Activated T-helper 9 cell treated with anti-CD3 and anti-CD28 coated beads, Interleukin-2, amount 50 U/mL, for 16 hours (primary cell): ENCODE results near the gene GCGR.
A peak's percentile ranks its signal among the peaks of the same experiment; 100 is the strongest.
"Not testable (repeated sequence)": the region's sequence is repeated elsewhere in the genome, so short reads cannot be mapped to it uniquely, and the experiment has no call there.

Source experiments
- DNase-seq: peaks from one replicate; pipeline ENCODE4 v3.0.0-alpha.2; 2020; ENCODE audit warnings: low read depth

The GCGR gene

GRCh38 chr17:81832608-81833159 is 28.7 kb downstream of the GCGR start:
- peak; percentile 41 for DNase-seq

GRCh38 chr17:81833160-81833920 is 29.4 kb downstream of the GCGR start, which contains the start of gene MCRIP1:
TSS of gene MCRIP1 (minus strand) at chr17:81833291. CDS start at chr17:81824506, 8,785 bp downstream.
- DNase-seq, result peak; percentile 93

- DNase-seq, result no peak
Observed at GRCh38 chr17:81833921-81834830, 30.2 kb downstream of the GCGR start.

GRCh38 chr17:81834831-81835267 is 30.9 kb downstream of the GCGR start, which contains the start of gene PPP1R27:
TSS of gene PPP1R27 (minus strand) at chr17:81835050. CDS start at chr17:81834953, 97 bp downstream.
- no peak for DNase-seq

GRCh38 chr17:81837641-81838040 is 33.7 kb downstream of the GCGR start:
- no peak for DNase-seq

- DNase-seq, result no peak
Observed at GRCh38 chr17:81838753-81839255, 34.9 kb downstream of the GCGR start.

- DNase-seq, result no peak
Observed at GRCh38 chr17:81839301-81839700, 35.4 kb downstream of the GCGR start.

- DNase-seq, result not testable (repeated sequence)
Observed at GRCh38 chr17:81840059-81840458, 36.1 kb downstream of the GCGR start.

GRCh38 chr17:81840826-81841778 is 37.2 kb downstream of the GCGR start:
- no peak for DNase-seq

GRCh38 chr17:81841866-81842265 is 37.9 kb downstream of the GCGR start:
- no peak for DNase-seq

GRCh38 chr17:81842378-81842724 is 38.4 kb downstream of the GCGR start:
- no peak for DNase-seq

- no peak for DNase-seq
Observed at GRCh38 chr17:81842725-81843504, 39.0 kb downstream of the GCGR start.

GRCh38 chr17:81843713-81844326 is 39.9 kb downstream of the GCGR start:
- no peak for DNase-seq

- DNase-seq, result no peak
Observed at GRCh38 chr17:81844327-81844851, 40.4 kb downstream of the GCGR start.

GRCh38 chr17:81844887-81845286 is 40.9 kb downstream of the GCGR start:
- no peak for DNase-seq

GRCh38 chr17:81845361-81845760 is 41.4 kb downstream of the GCGR start:
- DNase-seq, result no peak

GRCh38 chr17:81845881-81846742 is 42.2 kb downstream of the GCGR start:
- no peak for DNase-seq
